Measurements from ENCODE around the gene SLC28A3.

The SLC28A3 gene

GRCh38 chr9:84297162-84297821 lies 43.3 kb downstream of the SLC28A3 start:
- DNase-seq (ENCODE audit: low read depth): no peak

GRCh38 chr9:84296146-84296843 lies 44.3 kb downstream of the SLC28A3 start:
- DNase-seq (ENCODE audit: low read depth): no peak

GRCh38 chr9:84294241-84294950 lies 46.2 kb downstream of the SLC28A3 start:
- no peak for DNase-seq (ENCODE audit: low read depth)

- no peak for DNase-seq (ENCODE audit: low read depth)
Observed at GRCh38 chr9:84293001-84293798, 47.4 kb downstream of the SLC28A3 start.

GRCh38 chr9:84285381-84285780 lies 55.2 kb downstream of the SLC28A3 start:
- no peak for DNase-seq (ENCODE audit: low read depth)

GRCh38 chr9:84283946-84284345 lies 56.6 kb downstream of the SLC28A3 start:
- no peak for DNase-seq (ENCODE audit: low read depth)

GRCh38 chr9:84278130-84278529 lies 62.4 kb downstream of the SLC28A3 start:
- DNase-seq (ENCODE audit: low read depth): no peak

- DNase-seq (ENCODE audit: low read depth): no peak
Observed at GRCh38 chr9:84277646-84278045, 62.9 kb downstream of the SLC28A3 start.

- DNase-seq (ENCODE audit: low read depth): no peak
Observed at GRCh38 chr9:84276741-84277140, 63.8 kb downstream of the SLC28A3 start.

GRCh38 chr9:84271921-84272556 lies 68.5 kb downstream of the SLC28A3 start:
- DNase-seq (ENCODE audit: low read depth): no peak

GRCh38 chr9:84271531-84271900 lies 69.0 kb downstream of the SLC28A3 start:
- DNase-seq (ENCODE audit: low read depth): no peak

GRCh38 chr9:84270847-84271530 lies 69.6 kb downstream of the SLC28A3 start:
- no peak for DNase-seq (ENCODE audit: low read depth)

- no peak for DNase-seq (ENCODE audit: low read depth)
Observed at GRCh38 chr9:84266087-84266561, 74.4 kb downstream of the SLC28A3 start.

- no peak for DNase-seq (ENCODE audit: low read depth)
Observed at GRCh38 chr9:84264307-84265029, 76.1 kb downstream of the SLC28A3 start.

- peak; percentile 5 for DNase-seq (ENCODE audit: low read depth)
Observed at GRCh38 chr9:84261070-84261746, 79.3 kb downstream of the SLC28A3 start.

- no peak for DNase-seq (ENCODE audit: low read depth)
Observed at GRCh38 chr9:84258371-84258770, 82.2 kb downstream of the SLC28A3 start.

GRCh38 chr9:84255696-84256095 lies 84.9 kb downstream of the SLC28A3 start:
- no peak for DNase-seq (ENCODE audit: low read depth)

- DNase-seq (ENCODE audit: low read depth): no peak
Observed at GRCh38 chr9:84254972-84255371, 85.6 kb downstream of the SLC28A3 start.

- DNase-seq (ENCODE audit: low read depth): no peak
Observed at GRCh38 chr9:84251921-84252320, 88.6 kb downstream of the SLC28A3 start.

GRCh38 chr9:84241817-84242373 lies 98.7 kb downstream of the SLC28A3 start:
- DNase-seq (ENCODE audit: low read depth): no peak
